Hematopoietic multipotent progenitor cell treated with erythropoietin and hydrocortisone succinate and interleukin-3 and kit ligand, for 15 days (in vitro differentiated cells): ENCODE results near the gene LHPP.

Source experiments
- DNase-seq: peaks from one replicate; pipeline ENCODE4 v3.0.0-alpha.2; 2015; ENCODE audit warnings: low spot score

Gene LHPP

DNA sequence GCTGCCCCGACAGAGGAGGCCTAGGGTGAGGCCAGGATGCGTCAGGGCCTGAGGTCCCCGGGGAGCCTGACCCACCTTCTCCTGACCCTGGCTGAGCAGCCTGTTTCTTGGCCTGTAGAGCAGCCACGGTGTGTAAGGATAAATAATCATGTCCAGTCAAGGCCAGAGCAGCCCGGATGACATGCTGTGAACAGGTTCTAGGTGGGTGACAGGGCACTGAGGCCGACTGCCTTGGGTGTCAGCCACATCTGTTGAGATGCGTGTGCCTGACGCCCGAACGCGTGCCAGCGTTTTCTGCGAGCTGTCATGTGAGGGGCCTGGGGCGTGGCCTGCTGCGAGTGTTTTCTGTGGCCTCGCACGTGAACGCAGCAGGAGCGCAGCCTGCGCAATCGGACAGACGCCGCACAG lies 164.2 kb downstream of the LHPP start:
- DNase-seq, result no peak

GRCh38 chr10:124626759-124627380 lies 165.2 kb downstream of the LHPP start:
- peak; percentile 44 for DNase-seq

DNA sequence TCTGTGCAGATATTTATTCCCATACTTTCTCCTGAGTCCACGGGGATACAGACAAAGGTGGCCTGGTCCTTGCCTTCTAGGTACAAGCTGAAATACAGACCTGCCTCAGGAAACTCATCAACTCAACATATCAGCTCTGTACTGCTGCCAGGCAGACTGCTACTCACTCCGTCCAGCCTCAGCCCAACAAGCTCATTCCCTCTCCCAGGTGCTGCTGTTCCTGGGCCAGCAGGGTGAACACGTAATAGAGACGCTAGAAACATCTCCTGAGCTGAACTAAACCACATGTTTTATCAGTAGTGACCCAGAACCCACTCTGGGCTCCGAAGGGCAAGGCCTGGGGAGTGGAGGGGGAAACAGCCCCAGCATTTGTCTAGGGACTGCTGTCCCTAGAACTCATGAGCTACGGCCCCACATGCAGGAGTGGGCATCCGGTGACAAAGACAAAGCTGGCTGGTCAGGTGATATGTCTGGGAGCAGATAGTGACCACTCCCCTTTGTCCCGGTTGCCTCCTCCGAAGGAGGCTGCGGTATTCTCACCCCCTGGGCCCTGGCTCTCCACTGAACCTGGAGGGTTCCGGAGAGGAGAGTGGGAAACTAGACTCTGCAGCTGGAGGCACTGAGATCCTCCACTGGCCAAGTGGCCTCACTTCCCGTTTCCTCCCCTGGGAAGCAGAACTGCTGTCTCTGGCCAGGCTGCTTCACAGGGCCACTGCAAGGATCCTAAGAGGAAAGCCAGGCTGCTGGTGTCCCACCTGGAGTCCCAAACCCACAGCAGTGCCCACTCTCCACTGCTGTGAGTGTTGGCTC lies 166.4 kb downstream of the LHPP start:
- no peak for DNase-seq

- DNase-seq, result no peak
These were observed 167.0 kb downstream of the LHPP start for GRCh38 chr10:124628676-124629021.

GRCh38 chr10:124629415-124629814 lies 167.8 kb downstream of the LHPP start:
- no peak for DNase-seq

- no peak for DNase-seq
These were observed 168.2 kb downstream of the LHPP start for GRCh38 chr10:124629842-124630241.

- no peak for DNase-seq
These were observed 168.9 kb downstream of the LHPP start for GRCh38 chr10:124630551-124630950.

DNA sequence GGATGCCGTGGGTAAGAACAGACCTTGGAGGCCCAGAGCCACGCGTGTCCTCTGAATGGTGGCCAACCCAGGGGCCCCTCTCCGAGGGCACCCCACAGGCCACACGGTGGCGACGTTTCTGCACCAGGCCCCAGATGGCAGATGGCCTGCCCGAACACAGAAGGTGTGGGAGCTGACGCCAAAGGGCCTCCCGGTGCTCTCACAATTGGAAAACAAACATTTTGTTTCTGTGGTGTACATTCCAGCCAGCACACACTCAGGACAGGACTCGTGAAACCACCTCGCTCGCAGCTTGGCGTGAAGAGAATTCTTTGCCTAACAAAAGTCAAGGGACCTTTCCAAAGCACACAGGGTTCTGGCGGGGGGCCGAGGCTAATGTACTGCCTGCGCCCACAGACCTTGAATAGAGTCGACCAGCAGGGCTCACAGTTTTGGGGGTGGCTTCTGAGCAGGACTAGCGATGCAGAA lies 170.5 kb downstream of the LHPP start:
- DNase-seq, result peak; percentile 59

DNA sequence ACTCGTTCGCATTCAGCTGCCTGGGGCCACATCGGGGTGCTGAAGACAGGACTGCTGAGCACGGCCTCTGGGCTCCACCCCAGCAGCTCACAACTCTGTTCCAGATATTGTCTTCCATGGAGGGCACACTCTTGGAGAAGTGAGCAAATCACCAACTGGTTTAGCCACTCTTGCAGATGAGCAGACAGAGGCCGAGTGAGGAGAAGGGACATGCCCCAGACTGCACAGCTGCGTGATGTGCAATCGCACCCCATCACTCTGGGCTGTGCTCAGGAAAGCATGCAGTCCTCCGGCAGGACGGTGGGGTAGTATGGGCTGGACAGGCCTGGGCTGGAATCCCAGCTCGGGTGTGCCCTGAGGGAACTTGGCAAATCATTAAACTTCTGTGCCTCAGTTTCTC lies 170.9 kb downstream of the LHPP start:
- no peak for DNase-seq

GRCh38 chr10:124636271-124636995 lies 174.8 kb downstream of the LHPP start:
- no peak for DNase-seq

DNA sequence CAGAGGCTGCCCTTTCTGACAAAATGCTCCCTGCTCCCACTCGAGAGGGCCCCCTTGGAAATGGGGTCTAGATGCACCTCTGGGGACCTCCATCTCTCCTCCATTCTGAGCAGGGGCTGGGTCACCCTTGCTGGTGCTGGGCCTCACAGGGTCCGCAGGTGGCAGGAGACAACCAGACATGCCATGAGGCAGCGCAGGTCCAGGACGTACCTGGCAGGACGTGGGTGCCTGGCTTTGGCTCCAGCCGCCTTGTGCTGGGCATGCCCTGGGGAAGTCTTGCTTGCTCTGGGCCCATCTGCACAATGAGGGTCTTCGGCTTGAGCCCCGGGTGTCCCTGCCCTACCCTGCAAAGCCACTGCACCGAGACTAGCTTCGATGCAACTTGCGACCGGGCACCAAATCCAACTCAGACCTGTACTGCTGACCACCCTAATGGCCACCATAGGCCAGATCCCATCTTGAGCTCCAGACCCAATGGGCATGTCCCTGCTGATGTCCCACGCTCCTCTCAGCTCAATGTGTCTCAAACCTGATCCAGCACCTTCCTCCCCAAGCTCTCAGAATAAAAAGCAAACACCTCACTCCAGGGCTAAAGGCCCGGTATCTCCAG lies 175.6 kb downstream of the LHPP start:
- no peak for DNase-seq

DNA sequence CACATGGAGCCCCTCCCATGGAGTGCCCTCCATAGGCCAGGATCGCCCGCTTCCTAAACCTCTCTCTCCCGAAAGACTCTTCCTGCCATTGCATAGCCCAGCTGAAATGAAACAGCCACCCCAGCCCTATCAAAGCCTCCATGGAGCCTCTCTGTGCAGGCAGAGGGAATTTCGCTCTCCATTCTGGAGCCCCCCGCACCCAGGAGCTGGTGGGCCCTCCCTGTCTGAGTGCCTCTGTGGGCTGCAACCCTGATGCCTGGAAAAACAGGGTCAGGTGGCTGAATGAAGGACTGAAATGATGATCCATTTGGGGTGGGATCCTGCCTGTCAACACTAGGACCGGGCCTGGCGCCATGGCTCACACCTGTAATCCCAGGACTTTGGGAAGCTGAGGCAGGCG lies 176.1 kb downstream of the LHPP start:
- DNase-seq, result no peak

DNA sequence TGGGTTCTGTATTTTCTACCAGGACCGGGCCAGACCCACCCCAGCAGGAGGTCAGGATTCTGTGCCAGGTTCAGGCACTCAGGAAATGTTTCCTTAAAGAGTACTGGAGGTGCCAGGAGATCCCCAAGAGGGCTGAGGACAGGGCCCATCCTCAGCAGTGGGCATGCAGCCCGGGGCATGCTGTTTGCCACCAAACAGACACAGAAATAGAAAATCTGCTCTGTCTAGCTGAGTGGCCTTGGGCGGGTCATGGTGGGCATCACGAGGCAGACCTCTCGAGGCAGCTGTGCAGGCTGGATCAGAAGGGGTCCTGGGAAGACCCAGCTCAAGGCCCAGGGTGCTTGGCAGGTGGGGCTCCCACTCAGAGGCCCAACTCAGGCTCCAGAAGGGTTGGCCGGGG lies 177.6 kb downstream of the LHPP start:
- no peak for DNase-seq

- no peak for DNase-seq
These were observed 178.0 kb downstream of the LHPP start for GRCh38 chr10:124639646-124640045.

GRCh38 chr10:124640056-124640455 lies 178.4 kb downstream of the LHPP start:
- DNase-seq, result no peak

- DNase-seq, result no peak
These were observed 179.1 kb downstream of the LHPP start for GRCh38 chr10:124640538-124641231.

DNA sequence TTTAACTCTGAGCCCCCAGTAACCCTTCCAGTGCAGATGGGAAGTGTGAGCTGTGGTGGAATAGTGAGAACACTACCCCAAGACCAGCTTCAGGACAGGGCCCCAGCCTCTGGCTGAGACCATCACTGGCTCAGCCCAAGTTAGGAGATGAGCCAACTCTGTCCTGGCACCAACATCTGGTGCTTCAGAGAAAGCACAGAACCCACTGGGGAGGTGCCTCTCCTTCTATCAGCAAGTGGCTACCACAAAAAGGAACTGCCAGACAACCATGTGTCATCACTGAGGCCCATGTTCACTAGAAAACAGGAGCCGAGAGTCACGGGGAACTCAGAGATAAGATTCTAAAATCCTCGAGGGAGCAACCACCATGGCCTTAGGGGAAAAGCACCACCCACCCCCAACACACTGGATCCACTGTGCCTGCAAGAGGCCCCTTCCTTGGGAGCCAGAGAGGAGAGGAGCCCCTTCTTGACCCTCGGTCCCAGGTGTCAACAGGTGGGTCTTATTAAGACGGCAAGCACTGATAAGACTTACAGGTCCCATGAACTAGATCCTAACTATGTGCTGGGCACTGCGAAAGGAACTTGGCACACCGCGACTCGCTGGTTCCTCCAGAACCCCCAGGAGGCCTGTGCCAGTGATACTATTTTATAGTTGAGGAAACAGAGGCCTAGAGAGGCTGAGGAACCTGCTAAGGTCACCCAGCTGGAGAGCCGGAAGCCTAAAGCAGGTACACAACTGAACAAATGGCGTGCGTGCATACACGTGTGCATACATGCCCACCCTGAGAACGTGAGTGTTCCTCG lies 179.9 kb downstream of the LHPP start:
- DNase-seq, result peak; percentile 88

- peak; percentile 77 for DNase-seq
These were observed 180.6 kb downstream of the LHPP start for GRCh38 chr10:124642088-124642710.

DNA sequence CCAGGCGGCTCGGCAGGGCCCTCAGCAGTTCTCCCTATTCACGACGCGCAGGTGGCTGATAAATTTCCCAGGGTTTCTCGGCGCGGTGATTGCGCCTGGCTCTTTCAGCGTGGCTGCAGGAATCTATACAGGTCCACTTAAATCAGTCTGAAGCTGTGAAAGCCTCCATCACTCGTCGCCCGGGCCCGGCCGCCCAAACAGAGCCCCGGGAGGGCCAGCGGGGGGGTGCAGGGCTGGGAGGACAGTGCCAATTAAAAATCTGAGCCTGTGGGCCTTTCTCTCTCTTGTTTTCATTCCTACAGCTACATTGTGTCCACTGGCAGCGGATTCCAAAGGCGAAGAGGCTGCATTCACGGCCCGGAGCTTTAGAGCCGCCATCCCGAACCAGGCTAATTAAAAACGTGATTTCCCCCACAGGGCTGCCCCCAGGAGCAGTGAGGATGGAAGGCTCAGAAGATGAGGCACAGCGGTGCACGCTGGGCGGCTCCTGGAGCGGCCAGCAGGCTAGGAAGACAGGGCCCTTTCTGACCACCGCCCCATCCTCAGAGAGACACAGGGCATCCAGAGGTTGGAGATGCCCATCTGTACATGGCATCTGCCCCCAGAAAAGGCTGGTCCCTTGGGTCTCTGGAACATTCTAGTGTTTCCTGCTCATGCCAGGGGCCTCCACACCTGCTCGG lies 181.8 kb downstream of the LHPP start:
- DNase-seq, result no peak

GRCh38 chr10:124644236-124644635 lies 182.6 kb downstream of the LHPP start:
- DNase-seq, result no peak
